HG02973 (cell line): Measurements from ENCODE around the gene LMX1B.
"Not testable (repeated sequence)": the region's sequence is repeated elsewhere in the genome, so short reads cannot be mapped to it uniquely, and the experiment has no call there.

ENCODE experiments used
- ATAC-seq: cut with Tn5 transposase; IDR thresholded peaks from one replicate; pipeline ENCODE4 v1.9.1; 2021; ENCODE audit warnings: moderate library complexity; ENCODE audit not compliant: unreplicated experiment

The LMX1B gene

GRCh38 chr9:126613651-126614050 lies at the start of gene LMX1B:
TSS of gene LMX1B (plus strand) at chr9:126613928. CDS start at chr9:126614450, 522 bp downstream.
- ATAC-seq, result no peak

DNA sequence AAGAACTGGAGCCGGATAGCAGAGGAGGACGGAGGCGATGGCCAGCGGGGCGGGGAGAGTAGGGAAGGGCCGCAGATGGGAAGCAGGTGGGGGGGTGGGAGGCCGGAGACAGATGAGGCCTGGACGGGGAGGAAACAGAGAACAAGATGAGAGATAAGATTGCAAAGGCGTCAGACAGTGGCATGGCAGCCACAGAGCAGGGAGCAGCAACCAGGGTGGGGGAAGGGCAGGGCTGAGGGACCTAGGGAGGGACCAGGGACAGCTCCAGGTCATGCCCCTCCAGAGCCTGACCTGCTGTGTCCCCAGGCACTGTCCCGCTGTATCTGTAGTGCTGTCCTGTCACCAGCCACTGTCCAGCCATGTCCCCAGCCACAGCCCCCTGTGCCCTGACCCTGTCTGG lies 49.6 kb upstream of the LMX1B start:
- no peak for ATAC-seq

GRCh38 chr9:126564716-126565115 lies 49.0 kb upstream of the LMX1B start:
- no peak for ATAC-seq

DNA sequence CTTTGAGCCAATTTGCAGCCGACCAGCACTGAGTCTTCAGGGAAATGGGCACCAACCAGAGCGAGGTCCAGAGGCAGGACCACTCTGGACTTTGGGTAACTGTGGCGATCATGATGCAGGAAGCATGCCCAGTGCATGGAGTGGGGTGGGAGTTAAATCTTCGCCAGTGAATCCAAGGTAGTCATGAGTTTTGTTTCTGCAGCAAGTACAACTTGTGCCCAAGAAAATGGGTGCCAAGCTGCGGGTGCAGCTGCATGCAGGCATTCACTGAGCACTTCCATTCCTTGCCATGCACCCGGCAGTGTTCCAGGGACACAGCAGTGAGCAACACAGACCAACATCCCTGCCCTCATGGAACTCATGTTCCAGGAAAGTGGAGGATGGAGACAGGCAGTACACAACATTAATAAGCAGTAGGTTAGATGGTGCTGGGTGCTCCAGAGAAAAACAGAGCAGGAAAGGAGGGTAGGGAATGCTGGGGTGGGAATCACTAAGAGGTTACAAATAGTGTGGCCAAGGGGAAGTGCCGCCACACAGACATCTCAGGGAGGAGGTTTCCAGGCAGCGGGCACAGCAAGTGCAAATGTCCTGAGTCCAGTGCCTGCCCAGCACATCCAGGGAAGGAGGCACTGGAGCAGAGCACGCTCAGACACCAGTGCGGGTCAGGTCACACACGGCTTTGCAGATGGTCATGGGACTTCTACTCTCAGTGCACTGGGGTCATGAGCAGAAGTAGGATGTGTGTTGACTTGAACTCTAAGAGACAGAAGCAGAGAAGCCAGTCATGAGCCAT lies 48.2 kb upstream of the LMX1B start:
- no peak for ATAC-seq

DNA sequence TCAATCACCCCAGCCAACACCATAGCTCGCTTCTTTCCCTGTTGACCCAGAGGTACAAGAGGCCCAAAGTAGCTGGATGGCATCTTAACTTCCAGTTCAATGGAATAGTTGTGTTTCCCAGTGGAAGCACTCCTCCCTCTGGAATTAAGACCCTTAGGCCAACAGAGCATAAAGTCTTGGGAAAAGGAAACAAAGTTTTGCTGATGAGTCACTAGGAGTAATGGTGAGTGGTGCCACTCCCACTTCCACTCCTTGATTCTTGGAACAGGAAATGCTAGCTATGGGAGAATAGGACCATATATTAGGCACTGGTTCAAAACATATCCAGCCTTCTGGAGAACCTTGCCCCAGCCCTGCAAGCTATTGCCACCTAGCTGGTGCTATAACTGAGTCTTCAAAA lies 44.7 kb upstream of the LMX1B start:
- no peak for ATAC-seq

DNA sequence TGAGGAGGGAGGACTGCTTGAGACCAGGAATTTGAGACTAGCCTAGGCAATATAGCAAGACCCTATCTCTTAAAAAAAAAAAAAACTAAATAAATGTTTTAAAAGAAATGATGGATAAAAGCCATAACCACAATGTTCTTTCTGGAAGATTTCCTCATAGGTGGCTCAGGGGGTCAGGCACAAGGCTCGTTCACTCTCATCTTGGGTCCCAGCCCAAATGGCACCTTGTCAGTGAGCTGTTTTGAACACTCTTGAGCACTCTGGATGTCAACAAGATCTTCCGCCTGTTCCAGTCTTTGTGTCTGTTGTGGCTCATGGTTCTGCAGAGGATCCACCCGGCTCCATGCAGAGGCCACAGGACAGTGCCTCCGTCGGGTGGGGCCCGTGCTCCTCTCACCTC lies 35.7 kb upstream of the LMX1B start:
- no peak for ATAC-seq

GRCh38 chr9:126580319-126580718 lies 33.4 kb upstream of the LMX1B start:
- not testable (repeated sequence) for ATAC-seq

DNA sequence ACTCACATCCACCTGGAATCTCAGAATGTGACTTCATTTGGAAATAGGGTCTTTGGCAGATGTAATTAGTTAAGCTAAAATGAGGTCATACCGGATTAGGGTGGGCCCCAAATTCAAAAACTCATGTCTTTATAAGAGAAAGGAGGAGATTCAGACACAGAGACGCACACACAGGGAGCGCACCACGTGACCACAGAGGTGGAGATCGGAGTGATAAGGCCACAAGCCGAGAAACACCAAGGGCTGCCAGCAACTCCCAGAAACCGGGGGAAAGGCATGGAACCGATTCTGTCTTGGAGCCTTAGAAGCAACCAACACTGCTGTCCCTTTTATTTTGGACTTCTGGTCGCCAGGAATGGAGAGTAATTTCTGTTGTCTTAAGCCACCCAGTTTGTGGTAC lies 31.8 kb upstream of the LMX1B start:
- ATAC-seq, result no peak

GRCh38 chr9:126582427-126582826 lies 31.3 kb upstream of the LMX1B start:
- ATAC-seq, result no peak

DNA sequence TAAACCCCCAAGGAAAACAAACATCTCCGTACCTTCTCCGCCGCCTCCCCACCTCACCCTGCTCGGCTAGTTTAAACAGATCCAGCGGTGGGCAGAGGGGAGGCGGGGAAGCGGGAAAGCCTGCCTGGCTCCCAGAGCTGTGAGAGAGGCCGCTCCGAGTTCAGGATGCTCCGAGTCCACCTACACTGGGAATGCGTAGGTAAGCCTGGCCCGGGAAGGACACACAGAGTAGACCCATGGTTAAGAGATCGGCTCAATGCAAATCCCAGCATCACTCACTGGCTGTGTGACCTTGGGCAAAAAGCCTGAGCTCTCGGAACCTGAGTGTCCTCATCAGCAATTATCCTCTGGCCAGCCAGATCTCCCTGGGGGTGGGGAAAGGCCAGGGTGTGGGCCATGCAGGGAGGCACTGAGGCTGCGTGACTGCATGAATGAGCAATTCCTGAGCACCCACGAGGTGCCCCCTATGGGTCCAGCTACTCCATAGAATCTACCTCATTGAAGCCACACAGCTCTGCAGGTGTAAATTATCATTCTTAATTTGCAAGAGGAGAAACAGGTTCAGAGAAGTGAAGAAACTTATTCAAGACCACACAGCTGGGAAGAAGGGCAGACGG lies 30.5 kb upstream of the LMX1B start:
- ATAC-seq, result no peak

DNA sequence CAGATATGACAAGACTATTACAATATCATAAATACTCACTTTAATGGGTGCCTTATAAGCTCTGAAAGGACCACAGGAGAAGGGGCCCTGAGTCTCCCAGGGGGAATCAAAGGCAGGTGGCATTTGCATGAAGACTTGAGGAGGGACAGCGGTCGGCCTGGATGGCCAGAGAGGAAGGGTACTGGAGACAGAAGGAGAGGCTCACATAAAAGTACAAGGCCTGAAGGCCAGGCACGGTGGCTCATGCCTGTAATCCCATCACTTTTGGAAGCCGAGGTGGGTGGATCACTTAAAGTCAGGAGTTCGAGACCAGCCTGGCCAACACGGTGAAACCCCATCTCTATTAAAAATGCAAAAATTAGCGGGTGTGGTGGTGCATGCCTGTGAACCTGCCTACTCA lies 29.1 kb upstream of the LMX1B start:
- no peak for ATAC-seq

DNA sequence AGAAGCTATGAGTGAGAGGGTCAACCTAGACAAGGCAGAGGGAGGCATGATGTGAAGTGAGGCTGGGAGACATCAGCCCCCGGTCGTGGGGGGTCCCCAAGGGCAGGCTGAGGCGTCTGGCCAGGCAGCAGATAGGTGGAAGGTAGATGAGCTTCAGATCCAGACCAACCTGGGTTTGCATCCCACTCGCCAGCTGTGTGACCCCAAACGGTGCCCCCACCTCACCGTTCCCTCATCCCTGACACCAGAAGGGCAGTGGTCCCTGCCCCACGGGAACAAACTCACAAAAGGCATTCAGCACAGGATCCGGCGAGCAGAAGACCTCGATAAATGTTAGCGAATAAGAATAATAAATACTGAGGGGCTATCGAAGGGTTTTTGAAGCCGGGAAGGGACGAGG lies 27.5 kb upstream of the LMX1B start:
- ATAC-seq, result no peak

DNA sequence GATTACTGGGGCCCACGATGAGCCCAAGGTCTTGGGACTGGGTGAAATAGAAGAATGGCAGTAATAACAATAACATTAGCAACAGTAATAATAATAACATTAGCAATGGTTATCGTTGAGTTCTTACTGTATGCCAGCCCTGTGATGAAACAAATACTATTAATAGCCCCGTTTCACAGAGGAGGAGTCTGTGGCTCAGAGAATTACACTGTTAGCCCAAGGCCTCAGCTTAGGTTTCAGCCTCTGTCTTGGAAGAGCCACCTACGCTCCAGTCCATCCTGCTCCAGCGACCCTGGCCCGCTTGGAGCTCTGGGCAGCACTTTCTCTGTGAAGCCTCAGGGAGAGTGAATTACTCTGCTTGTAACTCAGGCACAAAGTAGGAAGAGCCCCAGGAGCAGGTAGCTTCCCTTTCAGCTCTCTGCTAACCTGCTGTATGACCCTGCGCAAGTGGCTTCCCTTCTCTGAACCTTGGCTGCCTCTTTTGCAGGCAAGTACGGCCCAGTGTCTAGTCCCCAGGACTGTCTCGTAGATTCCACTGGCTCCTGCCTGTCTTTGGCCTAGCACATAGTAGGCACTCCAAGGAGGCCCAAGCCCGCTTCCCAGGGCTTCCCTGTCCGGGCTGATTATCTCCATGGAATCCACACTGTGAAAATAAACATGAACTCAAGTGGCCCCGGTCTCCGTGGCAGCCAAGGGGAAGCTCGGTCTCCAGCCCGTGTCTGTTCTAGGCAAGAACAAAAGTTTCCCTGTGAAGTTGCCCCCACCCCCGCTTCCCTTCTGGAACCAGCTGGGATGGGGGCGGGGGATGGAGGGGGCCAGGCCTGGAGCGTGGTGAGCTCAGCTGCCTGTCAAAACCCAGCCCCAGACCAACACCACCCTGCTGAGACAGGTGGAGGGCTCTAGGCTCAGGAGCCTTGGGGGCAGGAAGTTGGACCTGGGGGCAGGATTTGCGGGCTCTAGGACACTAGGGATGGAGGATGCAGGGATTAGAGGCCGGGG lies 26.2 kb upstream of the LMX1B start:
- no peak for ATAC-seq

DNA sequence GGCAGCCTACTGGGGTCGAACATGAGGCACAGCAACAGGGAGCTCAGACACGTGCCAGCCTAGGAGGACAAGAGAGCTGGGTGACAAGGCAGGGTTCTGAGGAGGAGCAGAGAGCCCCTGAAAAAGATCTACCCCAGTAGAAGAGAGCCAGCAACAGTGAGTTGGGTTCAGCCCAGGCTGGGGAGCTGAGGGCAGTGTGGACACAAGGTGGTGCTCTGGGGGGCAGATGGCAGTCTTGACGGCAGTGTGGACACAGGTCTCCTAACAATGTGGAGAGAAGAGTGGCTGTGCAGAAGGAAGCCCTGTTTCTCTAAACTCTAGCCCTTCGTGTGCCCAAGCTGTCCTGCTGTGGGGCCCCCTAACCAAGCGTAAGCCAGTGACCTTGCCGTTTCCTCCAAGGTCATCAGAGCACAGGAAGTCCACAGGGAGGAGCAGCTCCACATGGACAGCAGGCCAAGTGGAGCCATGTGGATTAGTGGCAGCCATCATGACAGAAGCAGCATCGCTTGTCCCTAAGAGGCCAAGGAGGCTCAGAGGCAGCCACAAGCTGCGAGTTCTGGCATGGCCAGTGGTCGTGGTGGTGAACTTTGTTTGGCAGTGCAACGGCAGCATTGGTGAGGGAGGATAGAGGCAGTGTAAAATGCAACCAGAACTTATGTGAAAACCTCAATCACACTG lies 25.1 kb upstream of the LMX1B start:
- ATAC-seq, result no peak

- ATAC-seq, result no peak
These were observed 24.4 kb upstream of the LMX1B start for GRCh38 chr9:126589349-126589748.

DNA sequence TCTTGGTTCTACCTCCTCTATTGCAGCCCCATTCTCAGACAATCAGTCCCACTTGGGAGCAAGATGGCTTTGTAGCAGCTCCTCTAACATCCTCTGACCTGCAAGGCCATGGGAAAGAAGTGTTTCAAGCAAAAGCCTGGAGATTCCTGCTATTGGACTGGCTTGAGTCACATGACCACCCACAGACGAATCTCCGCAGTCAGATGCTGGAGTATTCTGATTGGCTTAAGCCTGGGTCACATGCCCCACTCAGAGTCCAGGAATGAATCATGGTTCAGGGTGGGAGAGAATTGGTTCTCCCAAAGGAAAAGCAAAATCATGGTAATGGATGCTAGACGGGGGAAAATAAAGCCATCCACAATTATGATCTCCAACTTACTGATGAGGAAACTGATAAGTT lies 22.6 kb upstream of the LMX1B start:
- ATAC-seq, result no peak

DNA sequence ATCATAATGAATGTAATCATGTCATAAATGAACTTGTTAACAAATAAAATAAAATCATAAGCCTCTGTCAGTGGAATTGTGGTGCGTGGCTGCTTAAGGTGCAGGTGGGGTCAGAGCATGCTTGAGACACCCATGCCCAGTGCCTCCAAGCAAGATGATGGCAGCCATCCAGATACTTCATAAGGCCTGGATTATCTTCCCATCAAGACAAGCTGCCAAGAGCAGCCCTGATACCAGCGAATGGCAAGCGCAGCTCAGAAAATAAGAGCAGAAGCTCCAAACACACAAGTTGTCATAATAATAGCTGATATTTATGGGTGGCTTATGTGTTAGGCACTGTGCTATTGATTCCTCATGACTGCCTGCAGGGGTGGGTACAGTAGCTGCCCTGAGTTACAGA lies 21.8 kb upstream of the LMX1B start:
- ATAC-seq, result no peak

- ATAC-seq, result no peak
These were observed 21.3 kb upstream of the LMX1B start for GRCh38 chr9:126592461-126592860.

GRCh38 chr9:126595982-126596381 lies 17.7 kb upstream of the LMX1B start:
- no peak for ATAC-seq

DNA sequence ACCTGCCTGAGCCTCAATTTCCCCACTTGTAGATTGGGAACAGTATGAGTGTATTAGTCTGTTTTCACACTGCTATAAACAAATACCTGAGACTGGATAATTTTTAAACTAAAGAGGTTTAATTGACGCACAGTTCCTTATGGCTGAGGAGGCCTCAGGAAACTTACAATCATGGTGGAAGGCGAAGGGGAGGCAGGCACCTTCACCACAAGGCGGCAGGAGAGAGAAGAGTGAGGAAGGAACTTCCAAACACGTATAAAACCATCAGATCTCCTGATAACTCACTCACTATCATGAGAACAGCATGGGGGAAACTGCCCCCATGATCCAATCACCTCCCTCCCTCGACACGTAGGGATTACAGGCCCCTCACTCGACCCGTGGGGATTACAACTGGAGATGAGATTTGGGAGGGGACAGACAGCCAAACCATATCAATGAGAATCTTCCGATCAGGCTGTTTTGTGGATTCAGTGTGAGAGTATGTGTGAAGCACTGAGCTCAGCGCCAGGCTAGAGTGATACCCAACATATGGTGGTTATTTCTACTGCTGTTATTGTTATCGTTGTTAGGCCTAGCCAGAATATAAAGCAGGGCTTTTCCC lies 14.6 kb upstream of the LMX1B start:
- no peak for ATAC-seq
